ENCODE data around the gene SLC4A4. TPM values are rescaled to one million over a fixed set of nuclear protein-coding genes. Genes with fewer than 3 reads are reported as not detected.

Gene SLC4A4
- polyA plus RNA-seq, 1 donor, result 11.2 TPM

DNA sequence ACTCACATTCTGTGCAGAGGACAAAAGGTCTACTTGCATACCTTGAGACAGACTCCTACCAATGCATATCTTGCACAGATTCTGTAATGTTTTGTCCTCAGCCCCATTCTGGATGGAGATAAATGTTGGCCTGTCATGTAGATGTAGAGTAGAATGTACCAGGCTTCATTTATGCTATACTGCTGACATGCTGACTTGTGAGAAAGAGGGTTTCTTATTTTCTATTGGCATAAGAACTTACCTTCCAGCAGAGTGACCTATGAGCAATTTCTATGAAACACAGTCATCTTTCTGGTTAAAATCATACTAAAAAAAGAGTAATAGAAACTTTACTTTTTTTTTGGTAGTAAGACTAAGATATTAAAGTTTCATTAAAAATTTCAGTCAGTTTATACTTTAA, 17.2 kb downstream of the SLC4A4 start:
- no peaks in the 10 kb centered on the region for H3K9me3 ChIP-seq (ENCODE audit: control insufficient read depth, low read depth, low read length)
- no peaks in the 10 kb centered on the region for H3K27me3 ChIP-seq (ENCODE audit: control insufficient read depth, insufficient read depth, low read length)
- no peak overlapping the region for H3K4me3 ChIP-seq (ENCODE audit: low read length)
- no peak for DNase-seq
- no peak overlapping the region for H3K27ac ChIP-seq (ENCODE audit: low read length)
- H3K4me1 ChIP-seq (ENCODE audit: control insufficient read depth, insufficient read depth, low read length), result no peaks in the 10 kb centered on the region
- H3K36me3 ChIP-seq (ENCODE audit: control insufficient read depth, insufficient read depth, low read length), result no peaks in the 10 kb centered on the region

DNA sequence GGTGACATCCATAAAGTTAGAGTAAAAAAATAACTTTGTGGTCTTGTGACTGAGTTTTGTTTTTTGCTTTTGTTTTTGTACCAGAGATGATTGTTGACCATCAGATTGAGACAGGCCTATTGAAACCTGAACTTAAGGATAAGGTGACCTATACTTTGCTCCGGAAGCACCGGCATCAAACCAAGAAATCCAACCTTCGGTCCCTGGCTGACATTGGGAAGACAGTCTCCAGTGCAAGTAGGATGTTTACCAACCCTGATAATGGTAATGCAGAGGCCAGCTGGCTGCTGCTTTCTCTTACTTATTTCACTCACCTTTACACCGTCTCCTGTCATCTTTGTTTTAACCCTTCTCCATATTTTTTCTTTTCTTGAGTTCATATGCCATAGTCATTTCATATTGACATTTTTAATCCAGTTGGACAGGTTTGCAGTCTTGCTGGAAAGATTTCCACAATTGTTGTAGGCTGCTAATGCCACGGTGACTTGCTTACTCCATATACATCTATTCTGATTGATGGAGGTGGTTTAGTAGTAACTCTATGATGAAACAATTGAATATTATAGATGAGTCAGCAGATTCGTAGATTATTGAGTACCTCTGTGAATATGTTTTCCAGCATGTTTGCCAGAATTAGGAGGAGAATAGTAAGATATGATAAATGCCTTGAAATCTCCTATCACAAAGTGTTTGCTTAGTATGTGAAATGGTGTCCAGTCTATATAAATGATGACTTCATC, 18.3 kb downstream of the SLC4A4 start:
- Histone ChIP-seq H3K27ac (ENCODE audit: low read length) (no peak overlapping the region), H3K36me3 (ENCODE audit: control insufficient read depth, insufficient read depth, low read length) (no peaks in the 10 kb centered on the region), H3K4me3 (ENCODE audit: low read length) (no peak overlapping the region), H3K9me3 (ENCODE audit: control insufficient read depth, low read depth, low read length) (no peaks in the 10 kb centered on the region), H3K4me1 (ENCODE audit: control insufficient read depth, insufficient read depth, low read length) (no peaks in the 10 kb centered on the region), H3K27me3 (ENCODE audit: control insufficient read depth, insufficient read depth, low read length) (no peaks in the 10 kb centered on the region)
- 26% methylated on average over 4 of the region's 6 CpGs for WGBS (ENCODE audit: insufficient coverage, low lambda C conversion rate)
- peak; percentile 27 to 68 for DNase-seq

DNA sequence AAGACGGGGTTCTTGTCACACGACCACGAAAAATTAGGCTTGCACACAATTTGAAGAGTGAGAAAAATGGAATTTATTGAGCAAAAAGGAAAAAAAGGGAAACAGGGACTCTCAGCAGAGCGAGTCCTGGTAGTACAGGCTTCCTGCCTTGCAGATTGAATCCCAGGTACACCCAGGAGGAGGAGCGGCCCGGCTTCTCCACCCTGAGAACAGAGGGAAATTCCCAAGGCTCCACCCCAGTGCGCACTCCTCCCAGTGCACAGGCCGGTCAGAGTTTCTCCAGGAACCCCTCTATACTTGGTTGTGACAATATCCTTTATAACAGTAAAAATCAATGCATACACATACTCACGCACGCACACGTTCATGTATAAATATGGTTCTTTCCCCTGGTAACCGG, 22.0 kb downstream of the SLC4A4 start:
- H3K36me3 ChIP-seq (ENCODE audit: control insufficient read depth, insufficient read depth, low read length), result no peaks in the 10 kb centered on the region
- H3K4me3 ChIP-seq (ENCODE audit: low read length), result no peak overlapping the region
- no peaks in the 10 kb centered on the region for H3K4me1 ChIP-seq (ENCODE audit: control insufficient read depth, insufficient read depth, low read length)
- WGBS (ENCODE audit: insufficient coverage, low lambda C conversion rate), result no CpG with 5 or more reads among the region's 12 CpGs
- H3K27me3 ChIP-seq (ENCODE audit: control insufficient read depth, insufficient read depth, low read length), result no peaks in the 10 kb centered on the region
- H3K9me3 ChIP-seq (ENCODE audit: control insufficient read depth, low read depth, low read length), result no peaks in the 10 kb centered on the region
- no peak overlapping the region for H3K27ac ChIP-seq (ENCODE audit: low read length)
- no peak for DNase-seq

DNA sequence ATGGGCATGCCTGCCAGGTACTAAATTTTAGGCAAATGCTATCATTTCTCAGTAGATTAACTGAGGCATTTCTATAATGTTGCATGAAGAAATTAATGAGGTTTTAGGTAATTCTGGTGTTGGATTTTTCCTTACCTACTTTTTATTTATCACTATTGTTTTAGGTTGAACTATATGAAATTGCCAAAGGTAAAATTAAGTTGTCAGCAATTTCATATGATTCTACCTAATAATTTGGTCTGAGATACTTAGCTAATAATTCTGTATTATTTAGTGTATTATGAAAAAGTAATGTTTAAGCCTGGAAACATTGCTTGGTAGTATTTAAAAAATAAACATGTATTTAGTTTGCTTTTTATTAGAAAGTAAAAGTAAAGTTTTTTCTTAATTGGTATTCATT, 22.7 kb downstream of the SLC4A4 start:
- no peak for DNase-seq
- Histone ChIP-seq H3K27ac (ENCODE audit: low read length) (no peak overlapping the region), H3K36me3 (ENCODE audit: control insufficient read depth, insufficient read depth, low read length) (no peaks in the 10 kb centered on the region), H3K27me3 (ENCODE audit: control insufficient read depth, insufficient read depth, low read length) (no peaks in the 10 kb centered on the region), H3K4me3 (ENCODE audit: low read length) (no peak overlapping the region), H3K4me1 (ENCODE audit: control insufficient read depth, insufficient read depth, low read length) (no peaks in the 10 kb centered on the region), H3K9me3 (ENCODE audit: control insufficient read depth, low read depth, low read length) (no peaks in the 10 kb centered on the region)

DNA sequence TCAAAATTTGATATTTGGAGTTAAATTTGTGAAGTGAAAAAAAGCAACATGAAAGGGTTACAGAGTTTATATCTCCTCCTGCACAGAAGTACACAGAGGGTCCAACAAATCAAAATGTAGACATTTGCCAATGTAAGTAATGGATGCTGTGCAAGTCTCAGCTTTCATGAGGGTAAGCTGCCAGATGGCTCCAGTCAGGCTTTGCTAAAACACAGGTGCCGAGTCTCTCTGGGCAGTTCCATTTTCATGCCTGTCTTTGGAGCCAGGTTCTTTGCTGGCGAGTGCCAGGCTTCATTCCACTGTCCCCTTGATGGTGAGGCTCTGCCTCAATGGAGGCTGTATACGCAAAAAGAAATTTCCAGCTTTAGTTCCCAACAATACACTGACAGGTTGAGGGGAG, 27.9 kb downstream of the SLC4A4 start:
- no peak for DNase-seq
- no peaks in the 10 kb centered on the region for H3K36me3 ChIP-seq (ENCODE audit: control insufficient read depth, insufficient read depth, low read length)
- no peaks in the 10 kb centered on the region for H3K4me1 ChIP-seq (ENCODE audit: control insufficient read depth, insufficient read depth, low read length)
- no peaks in the 10 kb centered on the region for H3K9me3 ChIP-seq (ENCODE audit: control insufficient read depth, low read depth, low read length)
- no peaks in the 10 kb centered on the region for H3K27me3 ChIP-seq (ENCODE audit: control insufficient read depth, insufficient read depth, low read length)
- WGBS (ENCODE audit: insufficient coverage, low lambda C conversion rate), result 100% methylated on average over 1 of the region's 3 CpGs
- no peak overlapping the region for H3K27ac ChIP-seq (ENCODE audit: low read length)
- no peak overlapping the region for H3K4me3 ChIP-seq (ENCODE audit: low read length)

DNA sequence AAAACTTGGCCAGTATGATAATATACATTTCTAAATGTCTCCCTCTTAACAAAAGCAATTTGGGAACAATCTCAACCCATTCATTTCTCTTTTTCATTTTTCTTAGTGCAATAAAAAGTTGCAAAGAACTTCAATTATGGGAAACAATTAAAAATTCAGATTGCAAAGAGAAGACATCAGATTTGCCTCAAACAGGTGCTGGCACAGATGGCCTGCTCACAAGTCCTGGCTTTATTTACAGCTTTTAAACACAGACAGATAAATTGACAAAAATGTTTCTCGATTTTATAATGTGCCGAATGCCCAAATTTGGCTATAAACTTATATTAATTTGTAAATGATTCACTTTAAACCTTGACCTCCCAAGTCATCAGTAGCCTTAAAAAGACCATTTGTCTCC, 28.7 kb downstream of the SLC4A4 start:
- 60% methylated on average over 1 of the region's 2 CpGs for WGBS (ENCODE audit: insufficient coverage, low lambda C conversion rate)
- DNase-seq, result no peak
- no peak overlapping the region for H3K27ac ChIP-seq (ENCODE audit: low read length)
- H3K9me3 ChIP-seq (ENCODE audit: control insufficient read depth, low read depth, low read length), result no peaks in the 10 kb centered on the region
- H3K4me1 ChIP-seq (ENCODE audit: control insufficient read depth, insufficient read depth, low read length), result no peaks in the 10 kb centered on the region
- no peak overlapping the region for H3K4me3 ChIP-seq (ENCODE audit: low read length)
- no peaks in the 10 kb centered on the region for H3K27me3 ChIP-seq (ENCODE audit: control insufficient read depth, insufficient read depth, low read length)
- no peaks in the 10 kb centered on the region for H3K36me3 ChIP-seq (ENCODE audit: control insufficient read depth, insufficient read depth, low read length)

DNA sequence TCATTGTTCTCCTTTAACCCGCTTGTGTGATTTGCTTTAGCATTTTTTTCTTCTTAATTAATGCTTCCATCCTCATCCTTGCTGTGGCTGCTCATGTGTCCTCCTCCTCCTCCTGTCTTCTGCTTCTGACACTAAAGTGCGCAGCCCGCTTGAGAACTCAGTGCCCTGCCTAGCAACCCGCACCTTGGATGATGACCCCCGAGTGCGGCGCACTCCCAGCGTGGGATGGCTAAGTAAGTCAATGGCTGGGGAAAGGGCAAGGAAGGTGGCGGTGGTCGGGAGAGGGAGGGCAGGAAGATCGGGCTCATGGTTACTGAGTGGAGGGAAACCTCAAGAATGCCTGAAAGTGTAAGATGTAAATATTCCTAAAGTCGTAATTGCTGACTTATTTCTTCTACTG, 30.1 kb downstream of the SLC4A4 start:
- no peak for DNase-seq
- 100% methylated on average over 4 of the region's 12 CpGs for WGBS (ENCODE audit: insufficient coverage, low lambda C conversion rate)
- H3K27me3 ChIP-seq (ENCODE audit: control insufficient read depth, insufficient read depth, low read length), result no peaks in the 10 kb centered on the region
- no peaks in the 10 kb centered on the region for H3K9me3 ChIP-seq (ENCODE audit: control insufficient read depth, low read depth, low read length)
- no peak overlapping the region for H3K27ac ChIP-seq (ENCODE audit: low read length)
- H3K36me3 ChIP-seq (ENCODE audit: control insufficient read depth, insufficient read depth, low read length), result no peaks in the 10 kb centered on the region
- no peaks in the 10 kb centered on the region for H3K4me1 ChIP-seq (ENCODE audit: control insufficient read depth, insufficient read depth, low read length)
- no peak overlapping the region for H3K4me3 ChIP-seq (ENCODE audit: low read length)

DNA sequence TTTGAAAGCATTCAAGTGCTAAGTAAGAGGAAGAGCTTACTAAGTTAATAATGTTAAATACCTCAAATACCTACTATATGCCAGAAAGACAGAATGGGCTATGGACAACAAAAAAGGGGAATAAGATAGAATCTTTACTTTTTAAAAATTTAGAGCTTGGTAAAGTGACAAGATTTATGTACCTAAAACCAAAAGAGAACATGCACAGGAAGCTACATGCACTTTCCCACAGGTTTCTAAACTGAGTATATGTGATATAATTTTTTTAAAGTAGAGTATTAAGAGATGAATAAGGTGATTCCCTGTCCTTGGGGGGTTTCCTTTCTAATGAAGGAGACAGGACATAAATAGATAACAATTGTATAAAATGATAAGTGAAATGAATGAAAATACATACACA, 30.7 kb downstream of the SLC4A4 start:
- H3K4me3 ChIP-seq (ENCODE audit: low read length), result no peak overlapping the region
- H3K4me1 ChIP-seq (ENCODE audit: control insufficient read depth, insufficient read depth, low read length), result no peaks in the 10 kb centered on the region
- DNase-seq, result no peak
- no peaks in the 10 kb centered on the region for H3K27me3 ChIP-seq (ENCODE audit: control insufficient read depth, insufficient read depth, low read length)
- H3K27ac ChIP-seq (ENCODE audit: low read length), result no peak overlapping the region
- no peaks in the 10 kb centered on the region for H3K36me3 ChIP-seq (ENCODE audit: control insufficient read depth, insufficient read depth, low read length)
- H3K9me3 ChIP-seq (ENCODE audit: control insufficient read depth, low read depth, low read length), result no peaks in the 10 kb centered on the region

DNA sequence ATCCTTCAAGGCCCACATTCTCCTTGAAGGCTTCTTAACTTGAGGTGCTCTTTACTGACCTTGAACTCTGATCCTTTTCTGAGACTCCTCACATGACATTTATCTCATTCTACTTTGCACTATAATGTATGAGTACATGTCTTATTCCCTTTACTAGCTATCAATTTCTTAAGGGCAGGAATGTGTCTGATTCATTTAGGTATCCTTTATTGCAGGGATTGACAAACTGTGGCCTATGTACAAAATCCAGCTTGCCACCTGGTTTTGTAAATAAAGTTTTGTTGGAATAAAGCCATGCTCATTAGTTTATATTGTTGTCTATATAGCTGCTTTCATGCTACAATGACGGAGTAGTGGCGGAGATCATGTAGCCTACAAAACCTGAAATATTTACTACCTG, 36.7 kb downstream of the SLC4A4 start:
- Histone ChIP-seq H3K27ac (ENCODE audit: low read length) (no peak overlapping the region), H3K4me3 (ENCODE audit: low read length) (no peak overlapping the region), H3K27me3 (ENCODE audit: control insufficient read depth, insufficient read depth, low read length) (no peaks in the 10 kb centered on the region), H3K36me3 (ENCODE audit: control insufficient read depth, insufficient read depth, low read length) (no peaks in the 10 kb centered on the region), H3K9me3 (ENCODE audit: control insufficient read depth, low read depth, low read length) (no peaks in the 10 kb centered on the region), H3K4me1 (ENCODE audit: control insufficient read depth, insufficient read depth, low read length) (no peaks in the 10 kb centered on the region)
- no CpG with 5 or more reads among the region's 2 CpGs for WGBS (ENCODE audit: insufficient coverage, low lambda C conversion rate)
- no peak for DNase-seq

DNA sequence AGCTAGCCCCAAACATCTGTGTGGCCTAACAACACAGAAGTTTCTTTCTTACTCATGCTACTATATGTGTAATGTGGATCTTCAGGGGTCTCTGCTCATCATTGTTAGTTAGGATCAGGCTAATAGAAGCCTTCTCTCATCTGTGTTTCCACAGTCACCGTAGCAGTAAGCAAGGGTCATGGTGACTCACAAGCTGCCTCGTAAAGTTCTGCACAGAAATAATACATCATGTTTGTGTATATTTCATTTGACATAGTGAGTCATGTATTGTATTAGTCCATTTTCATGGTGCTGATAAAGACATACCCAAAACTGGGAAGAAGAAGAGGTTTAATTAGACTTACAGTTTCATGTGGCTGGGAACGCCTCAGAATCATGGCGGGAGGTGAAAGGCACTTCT, 38.7 kb downstream of the SLC4A4 start:
- H3K27me3 ChIP-seq (ENCODE audit: control insufficient read depth, insufficient read depth, low read length), result no peaks in the 10 kb centered on the region
- H3K36me3 ChIP-seq (ENCODE audit: control insufficient read depth, insufficient read depth, low read length), result no peaks in the 10 kb centered on the region
- DNase-seq, result no peak
- H3K4me1 ChIP-seq (ENCODE audit: control insufficient read depth, insufficient read depth, low read length), result peaks cover 10% of the 10 kb centered on the region
- WGBS (ENCODE audit: insufficient coverage, low lambda C conversion rate), result no CpG with 5 or more reads among the region's 4 CpGs
- no peaks in the 10 kb centered on the region for H3K9me3 ChIP-seq (ENCODE audit: control insufficient read depth, low read depth, low read length)
- H3K27ac ChIP-seq (ENCODE audit: low read length), result no peak overlapping the region
- H3K4me3 ChIP-seq (ENCODE audit: low read length), result no peak overlapping the region

DNA sequence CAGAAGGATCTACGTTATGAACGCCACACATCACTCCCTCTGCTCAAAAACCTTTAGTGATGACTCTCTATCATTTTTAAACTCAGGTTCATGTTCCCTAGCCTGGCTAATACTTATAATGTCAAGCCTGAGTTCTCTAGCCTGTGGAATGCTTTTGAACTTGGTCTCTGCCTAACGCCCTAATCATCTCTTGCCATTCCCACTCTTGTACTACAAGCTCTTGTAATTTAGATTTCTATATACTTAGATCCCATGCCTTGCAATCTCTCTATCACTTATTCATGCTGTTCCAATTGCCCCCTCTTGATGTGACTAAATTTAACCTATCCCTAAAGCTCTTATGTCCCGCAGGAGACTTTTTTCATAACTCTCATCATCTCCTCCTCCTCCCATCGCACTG, 40.3 kb downstream of the SLC4A4 start:
- H3K4me3 ChIP-seq (ENCODE audit: low read length), result no peak overlapping the region
- no peak for DNase-seq
- no peaks in the 10 kb centered on the region for H3K27me3 ChIP-seq (ENCODE audit: control insufficient read depth, insufficient read depth, low read length)
- H3K4me1 ChIP-seq (ENCODE audit: control insufficient read depth, insufficient read depth, low read length), result peaks cover 20% of the 10 kb centered on the region
- no peaks in the 10 kb centered on the region for H3K9me3 ChIP-seq (ENCODE audit: control insufficient read depth, low read depth, low read length)
- 98% methylated on average over 5 of the region's 5 CpGs for WGBS (ENCODE audit: insufficient coverage, low lambda C conversion rate)
- H3K36me3 ChIP-seq (ENCODE audit: control insufficient read depth, insufficient read depth, low read length), result no peaks in the 10 kb centered on the region
- H3K27ac ChIP-seq (ENCODE audit: low read length), result no peak overlapping the region

Measured in large intestine (tissue), 3 donors.